Amygdala (tissue), 56 donors: ENCODE measurements around the gene ALK.

Experiments
- DNase-seq, 56 donors: peaks; one replicate each; lab custom pipeline; 2025; lab: John Stamatoyannopoulos, UW

ALK gene

GRCh38 chr2:29560030-29560429 is 361.4 kb downstream of the ALK start:
- DNase-seq: no peak

GRCh38 chr2:29559578-29559977 is 361.8 kb downstream of the ALK start:
- no peak for DNase-seq

- no peak for DNase-seq
Measured at GRCh38 chr2:29558097-29558496, 363.3 kb downstream of the ALK start.

- no peak for DNase-seq
Measured at GRCh38 chr2:29557268-29557667, 364.1 kb downstream of the ALK start.

- DNase-seq: no peak
Measured at GRCh38 chr2:29549069-29549380, 372.4 kb downstream of the ALK start.

- DNase-seq: no peak
Measured at GRCh38 chr2:29544917-29545316, 376.5 kb downstream of the ALK start.

- DNase-seq: no peak
Measured at GRCh38 chr2:29544031-29544430, 377.4 kb downstream of the ALK start.

GRCh38 chr2:29535188-29535587 is 386.2 kb downstream of the ALK start:
- no peak for DNase-seq

- DNase-seq: no peak
Measured at GRCh38 chr2:29532436-29532835, 388.9 kb downstream of the ALK start.

- no peak for DNase-seq
Measured at GRCh38 chr2:29531626-29532025, 389.8 kb downstream of the ALK start.

- no peak for DNase-seq
Measured at GRCh38 chr2:29530281-29530680, 391.1 kb downstream of the ALK start.

GRCh38 chr2:29528891-29529520 is 392.4 kb downstream of the ALK start:
- peak in 31 of 56 donors; percentile 3 to 44 (median 18) for DNase-seq

- no peak for DNase-seq
Measured at GRCh38 chr2:29528371-29528770, 393.0 kb downstream of the ALK start.

- DNase-seq: no peak
Measured at GRCh38 chr2:29527947-29528346, 393.4 kb downstream of the ALK start.

GRCh38 chr2:29526587-29527586 is 394.5 kb downstream of the ALK start:
- DNase-seq: no peak

- DNase-seq: no peak
Measured at GRCh38 chr2:29525921-29526320, 395.5 kb downstream of the ALK start.

- no peak for DNase-seq
Measured at GRCh38 chr2:29524652-29525051, 396.7 kb downstream of the ALK start.

GRCh38 chr2:29522951-29523669 is 398.3 kb downstream of the ALK start:
- no peak for DNase-seq

- DNase-seq: no peak
Measured at GRCh38 chr2:29520001-29520400, 401.4 kb downstream of the ALK start.

GRCh38 chr2:29519338-29519925 is 402.0 kb downstream of the ALK start:
- DNase-seq: no peak
